Measurements from ENCODE around the gene ETV1.

Gene ETV1

GRCh38 chr7:14020339-14020900 is 31.0 kb upstream of the ETV1 start:
- no peak for TF ChIP-seq CTCF (IDR thresholded peaks at IDR 0.05)
- Histone ChIP-seq H3K27ac (no peak overlapping the region), H3K36me3 (no peaks in the 10 kb centered on the region), H3K9me3 (no peaks in the 10 kb centered on the region), H3K27me3 (no peaks in the 10 kb centered on the region), H3K4me1 (ENCODE audit: control insufficient read depth in 1 of 2, insufficient read depth in 1 of 2, low read depth in 1 of 2, low read length in 1 of 2) (no peaks in the 10 kb centered on the region), H3K4me3 (ENCODE audit: low read depth in 1 of 2, low read length in 1 of 2) (no peak overlapping the region)

- no peak overlapping the region for H3K4me3 ChIP-seq (ENCODE audit: low read depth in 1 of 2, low read length in 1 of 2)
- TF ChIP-seq CTCF (IDR thresholded peaks at IDR 0.05), result no peak
These were observed 29.3 kb upstream of the ETV1 start for GRCh38 chr7:14018751-14019150.

GRCh38 chr7:14016950-14017349 is 27.5 kb upstream of the ETV1 start:
- Histone ChIP-seq H3K9me3 (no peaks in the 10 kb centered on the region), H3K4me1 (ENCODE audit: control insufficient read depth in 1 of 2, insufficient read depth in 1 of 2, low read depth in 1 of 2, low read length in 1 of 2) (no peaks in the 10 kb centered on the region), H3K36me3 (no peaks in the 10 kb centered on the region), H3K27ac (no peak overlapping the region), H3K27me3 (no peaks in the 10 kb centered on the region), H3K4me3 (ENCODE audit: low read depth in 1 of 2, low read length in 1 of 2) (no peak overlapping the region)
- no peak for TF ChIP-seq CTCF (IDR thresholded peaks at IDR 0.05)

More at GRCh38 chr7:14018751-14019150, 29.3 kb upstream of the ETV1 start:
- Histone ChIP-seq H3K4me1 (ENCODE audit: control insufficient read depth in 1 of 2, insufficient read depth in 1 of 2, low read depth in 1 of 2, low read length in 1 of 2) (no peaks in the 10 kb centered on the region), H3K27me3 (no peaks in the 10 kb centered on the region), H3K9me3 (no peaks in the 10 kb centered on the region), H3K36me3 (no peaks in the 10 kb centered on the region), H3K27ac (no peak overlapping the region)

- no peak overlapping the region for H3K27ac ChIP-seq
- H3K4me1 ChIP-seq (ENCODE audit: control insufficient read depth in 1 of 2, insufficient read depth in 1 of 2, low read depth in 1 of 2, low read length in 1 of 2), result no peaks in the 10 kb centered on the region
- no peaks in the 10 kb centered on the region for H3K27me3 ChIP-seq
- H3K4me3 ChIP-seq (ENCODE audit: low read depth in 1 of 2, low read length in 1 of 2), result no peak overlapping the region
- no peak for TF ChIP-seq CTCF (IDR thresholded peaks at IDR 0.05)
- H3K36me3 ChIP-seq, result no peaks in the 10 kb centered on the region
- H3K9me3 ChIP-seq, result no peaks in the 10 kb centered on the region
These were observed 24.4 kb upstream of the ETV1 start for GRCh38 chr7:14013898-14014297.

- Histone ChIP-seq H3K9me3 (no peaks in the 10 kb centered on the region), H3K4me3 (ENCODE audit: low read depth in 1 of 2, low read length in 1 of 2) (no peak overlapping the region), H3K4me1 (ENCODE audit: control insufficient read depth in 1 of 2, insufficient read depth in 1 of 2, low read depth in 1 of 2, low read length in 1 of 2) (no peaks in the 10 kb centered on the region), H3K27ac (no peak overlapping the region), H3K27me3 (no peaks in the 10 kb centered on the region), H3K36me3 (no peaks in the 10 kb centered on the region)
- TF ChIP-seq CTCF (IDR thresholded peaks at IDR 0.05), result no peak
These were observed 20.3 kb upstream of the ETV1 start for GRCh38 chr7:14009453-14010418.
